HuH-7.5 (cell line): Measurements from ENCODE around the gene NPHP4.
"Not testable (repeated sequence)": the region's sequence is repeated elsewhere in the genome, so short reads cannot be mapped to it uniquely, and the experiment has no call there.

ENCODE experiments used
- DNase-seq: peaks from one replicate; pipeline ENCODE4 v3.0.0; 2011; ENCODE audit warnings: low spot score

The NPHP4 gene

GRCh38 chr1:5934058-5934884, 58.0 kb downstream of the NPHP4 start:
- DNase-seq = peak; percentile 29

GRCh38 chr1:5933676-5934057, 58.6 kb downstream of the NPHP4 start:
- peak; percentile 56 for DNase-seq

- no peak for DNase-seq
These were observed 59.2 kb downstream of the NPHP4 start for GRCh38 chr1:5933050-5933449.

GRCh38 chr1:5928714-5929400, 63.4 kb downstream of the NPHP4 start:
- DNase-seq = no peak

GRCh38 chr1:5927506-5928370, 64.5 kb downstream of the NPHP4 start:
- DNase-seq = no peak

- no peak for DNase-seq
These were observed 65.4 kb downstream of the NPHP4 start for GRCh38 chr1:5926686-5927435.

GRCh38 chr1:5922700-5923330, 69.4 kb downstream of the NPHP4 start:
- DNase-seq = not testable (repeated sequence)

- DNase-seq = no peak
These were observed 70.6 kb downstream of the NPHP4 start for GRCh38 chr1:5921671-5922070.

GRCh38 chr1:5921129-5921528, 71.1 kb downstream of the NPHP4 start:
- no peak for DNase-seq

GRCh38 chr1:5920201-5920600, 72.0 kb downstream of the NPHP4 start:
- no peak for DNase-seq

- DNase-seq = no peak
These were observed 74.0 kb downstream of the NPHP4 start for GRCh38 chr1:5918275-5918649.

GRCh38 chr1:5917591-5918274, 74.5 kb downstream of the NPHP4 start:
- DNase-seq = no peak

- no peak for DNase-seq
These were observed 75.0 kb downstream of the NPHP4 start for GRCh38 chr1:5917281-5917590.

GRCh38 chr1:5916572-5917280, 75.5 kb downstream of the NPHP4 start:
- no peak for DNase-seq

GRCh38 chr1:5915587-5916571, 76.3 kb downstream of the NPHP4 start:
- DNase-seq = peak; percentile 44

GRCh38 chr1:5914676-5915365, 77.4 kb downstream of the NPHP4 start:
- DNase-seq = no peak

GRCh38 chr1:5913876-5914275, 78.3 kb downstream of the NPHP4 start:
- DNase-seq = no peak

- no peak for DNase-seq
These were observed 79.0 kb downstream of the NPHP4 start for GRCh38 chr1:5913078-5913845.
